A673 (cell line): ENCODE results near the gene GRIK4. TPM values are rescaled to one million over a fixed set of nuclear protein-coding genes. Genes with fewer than 3 reads are reported as not detected.

Experiments used
- BruUV-seq: library from RNA; stranded (reverse); fragments of 400-500 nt; replicated peaks from 2 replicates; lab custom pipeline; 2021; lab: Mats Ljungman, UMichigan
- CTCF ChIA-PET: fragments of 300-600 bp; sonication (Branson Sonifier 250); formaldehyde crosslinking; loops from one replicate; lab custom pipeline; 2022; ENCODE audit warnings: antibody characterized with exemption; lab: Charles Lee
- POLR2A ChIA-PET: fragments of 300-600 bp; sonication (Branson Sonifier 250); formaldehyde crosslinking; loops from one replicate; lab custom pipeline; 2022; ENCODE audit warnings: antibody characterized with exemption; ENCODE audit not compliant: low non-redundant PET; lab: Charles Lee
- DNase-seq: peaks from one replicate; pipeline ENCODE4 v3.0.0-alpha.2; 2015; ENCODE audit warnings: low spot score
- H3K27ac ChIP-seq: fragments of 200-600 bp; sonication (generic); 2 replicates; pipeline ENCODE4 v1.5.1; 2016; ENCODE audit warnings: mixed run types, low read depth, mild to moderate bottlenecking, mixed read lengths, antibody characterized with exemption, low read length; ENCODE audit not compliant: poor library complexity, severe bottlenecking
- H3K27me3 ChIP-seq: fragments of 200-600 bp; sonication (generic); replicated peaks from 2 replicates; pipeline ENCODE4 v1.6.1; 2017; ENCODE audit warnings: mixed run types, low read depth, mild to moderate bottlenecking, mixed read lengths, antibody characterized with exemption, low read length; ENCODE audit not compliant: insufficient read depth, poor library complexity
- H3K36me3 ChIP-seq: fragments of 200-600 bp; sonication (generic); 2 replicates; pipeline ENCODE4 v1.6.1; 2016; ENCODE audit warnings: mixed run types, mild to moderate bottlenecking, mixed read lengths, antibody characterized with exemption, low read length; ENCODE audit not compliant: insufficient read depth, poor library complexity, severe bottlenecking
- H3K4me1 ChIP-seq: fragments of 200-600 bp; sonication (generic); 2 replicates; pipeline ENCODE4 v1.6.1; 2017; ENCODE audit warnings: mixed run types, mild to moderate bottlenecking, mixed read lengths, antibody characterized with exemption, low read length; ENCODE audit not compliant: insufficient read depth, poor library complexity, severe bottlenecking
- H3K4me3 ChIP-seq: fragments of 200-600 bp; sonication (generic); 2 replicates; pipeline ENCODE4 v1.5.1; 2016; ENCODE audit warnings: low read depth, mixed run types, mild to moderate bottlenecking, mixed read lengths, low read length; ENCODE audit not compliant: poor library complexity, severe bottlenecking
- H3K9me3 ChIP-seq: fragments of 200-600 bp; sonication (generic); 2 replicates; pipeline ENCODE4 v1.6.1; 2016; ENCODE audit warnings: mixed run types, low read depth, mild to moderate bottlenecking, mixed read lengths, antibody characterized with exemption, low read length; ENCODE audit not compliant: poor library complexity, severe bottlenecking
- CTCF ChIP-seq: fragments of 300-800, 200-600 bp; sonication (generic); conservative IDR thresholded peaks from 2 replicates; pipeline ENCODE4 v1.5.1; 2017; ENCODE audit warnings: low read depth, mild to moderate bottlenecking, antibody characterized with exemption, low read length, moderate library complexity, mixed read lengths
- EZH2 ChIP-seq: fragments of 200-600 bp; sonication (generic); IDR thresholded peaks from 2 replicates; pipeline ENCODE4 v1.6.1; 2017; ENCODE audit warnings: borderline replicate concordance, low read depth, mild to moderate bottlenecking, mixed read lengths, antibody characterized with exemption, low read length; ENCODE audit not compliant: poor library complexity, severe bottlenecking
- intact Hi-C: fragments of 100-400 bp; cut with micrococcal nuclease; formaldehyde crosslinking; loops from one replicate; pipeline ENCODE4 v1.10.0; 2022; ENCODE audit not compliant: unreplicated experiment
- total RNA-seq: library from RNA; stranded (reverse); gene quantifications from 2 replicates; pipeline ENCODE4 v1.2.3, GENCODE V29; 2021

The GRIK4 gene
- total RNA-seq, 1 experiment from 2014 or later: not detected

- Histone ChIP-seq H3K36me3 (no peaks in the 10 kb centered on the region), H3K9me3 (no peaks in the 10 kb centered on the region), H3K27me3 (peaks cover 23% of the 10 kb centered on the region), H3K27ac (no peak overlapping the region), H3K4me1 (no peaks in the 10 kb centered on the region), H3K4me3 (no peak overlapping the region)
- TF ChIP-seq EZH2: no peak
- no peak for TF ChIP-seq CTCF
- ChIA-PET CTCF (no interaction called here), POLR2A (no interaction called here)
- no TSS peak for BruUV-seq
- intact Hi-C loops: no loop called here
- DNase-seq: no peak
Measured at GRCh38 chr11:120517390-120517761, 5.8 kb downstream of the GRIK4 start.

- no peaks in the 10 kb centered on the region for H3K36me3 ChIP-seq
- no peak overlapping the region for H3K4me3 ChIP-seq
- TF ChIP-seq EZH2: no peak
- TF ChIP-seq CTCF: no peak
- no peaks in the 10 kb centered on the region for H3K4me1 ChIP-seq
- H3K27ac ChIP-seq: no peak overlapping the region
- H3K9me3 ChIP-seq: no peaks in the 10 kb centered on the region
- intact Hi-C loops: no loop called here
- DNase-seq: no peak
- CTCF ChIA-PET: no interaction called here
- peaks cover 20% of the 10 kb centered on the region for H3K27me3 ChIP-seq
- POLR2A ChIA-PET: interaction anchor here (0.6 kb wide), 1 partner anchor 10 kb away, joined by 5 read pairs; no protein-coding TSS in a partner anchor
- BruUV-seq: no TSS peak
Measured at GRCh38 chr11:120517801-120518291, 6.3 kb downstream of the GRIK4 start.

GRCh38 chr11:120518356-120518755 is 6.8 kb downstream of the GRIK4 start:
- TF ChIP-seq EZH2 (no peak), CTCF (no peak)
- Histone ChIP-seq H3K9me3 (no peaks in the 10 kb centered on the region), H3K4me3 (no peak overlapping the region), H3K36me3 (no peaks in the 10 kb centered on the region), H3K27me3 (peaks cover 15% of the 10 kb centered on the region), H3K4me1 (no peaks in the 10 kb centered on the region), H3K27ac (no peak overlapping the region)
- POLR2A ChIA-PET: interaction anchor here (0.6 kb wide), 2 partner anchors 10 to 104 kb away, joined by 3 to 5 read pairs; no protein-coding TSS in a partner anchor
- CTCF ChIA-PET: no interaction called here
- BruUV-seq: no TSS peak
- no peak for DNase-seq
- intact Hi-C loops: no loop called here
